GM23338 (cell line): Measurements from ENCODE around the gene JARID2.

Experiments used
- CREB1 ChIP-seq: fragments of 250-450 bp; sonication (Bioruptor Pico); IDR thresholded peaks from 2 replicates; pipeline ENCODE4 v1.5.0; 2020; ENCODE audit warnings: low read depth, mild to moderate bottlenecking, moderate library complexity
- CTCF ChIP-seq, 2 experiments: fragments of 200-600 bp in 1 of 2; sonication (generic) in 1 of 2; conservative IDR thresholded peaks; 2 replicates each; pipeline versions ENCODE4 v1.5.1 to v1.6.1; 2016 to 2017; ENCODE audit warnings: antibody characterized with exemption in 2 of 2, low read depth in 2 of 2, mild to moderate bottlenecking in 2 of 2, moderate library complexity in 1 of 2
- ETS1 ChIP-seq: IDR thresholded peaks from 2 replicates; pipeline ENCODE4 v1.6.1; 2016; ENCODE audit warnings: antibody characterized with exemption
- EZH2 ChIP-seq: fragments of 200-600 bp; sonication (generic); IDR thresholded peaks from one replicate; pipeline ENCODE4 v1.8.0; 2017; ENCODE audit warnings: antibody characterized with exemption, mild to moderate bottlenecking, low read depth; ENCODE audit not compliant: unreplicated experiment
- EZH2phosphoT487 ChIP-seq: fragments of 200-600 bp; sonication (generic); IDR thresholded peaks from one replicate; pipeline ENCODE4 v1.8.1; 2018; ENCODE audit warnings: antibody characterized with exemption; ENCODE audit not compliant: unreplicated experiment
- JUNB ChIP-seq: IDR thresholded peaks from one replicate; pipeline ENCODE4 v1.6.1; 2016; ENCODE audit warnings: antibody characterized with exemption; ENCODE audit not compliant: unreplicated experiment
- NANOG ChIP-seq: IDR thresholded peaks from 2 replicates; pipeline ENCODE4 v1.6.1; 2016; ENCODE audit warnings: antibody characterized with exemption, borderline replicate concordance
- POLR2AphosphoS5 ChIP-seq: IDR thresholded peaks from 2 replicates; pipeline ENCODE4 v1.6.1; 2016; ENCODE audit warnings: antibody characterized with exemption, low read depth
- REST ChIP-seq: IDR thresholded peaks from one replicate; pipeline ENCODE4 v1.6.1; 2018; ENCODE audit warnings: antibody characterized with exemption; ENCODE audit not compliant: unreplicated experiment
- ZNF331 ChIP-seq: fragments of 250-450 bp; sonication (Bioruptor Pico); IDR thresholded peaks from 2 replicates; pipeline ENCODE4 v1.5.0; 2020; ENCODE audit warnings: low read depth, mild to moderate bottlenecking, moderate library complexity

GRCh38 chr6:15336900-15337560 lies 91.2 kb downstream of the JARID2 start:
- no peak for TF ChIP-seq CTCF (conservative IDR thresholded peaks at IDR 0.05; ENCODE audit: low read depth in 2 of 2)
- TF ChIP-seq ETS1, result no peak
- no peak for TF ChIP-seq CREB1
- TF ChIP-seq POLR2AphosphoS5, result no peak; the same call in 1 of the 2 replicates
- no peak for TF ChIP-seq REST
- no peak for TF ChIP-seq EZH2phosphoT487
- no peak for TF ChIP-seq ZNF331 (CRISPR knock-in tag)
- no peak for TF ChIP-seq NANOG
- no peak for TF ChIP-seq EZH2
- TF ChIP-seq JUNB, result no peak
